ENCODE data around the gene JARID2. TPM values are rescaled to one million over a fixed set of nuclear protein-coding genes. Genes with fewer than 3 reads are reported as not detected.
A peak's percentile ranks its signal among the peaks of the same experiment; 100 is the strongest.

JARID2 gene
- polyA plus RNA-seq, 1 of the 3 experiments (the other 2 are of a cell fraction): 3.4 TPM

DNA sequence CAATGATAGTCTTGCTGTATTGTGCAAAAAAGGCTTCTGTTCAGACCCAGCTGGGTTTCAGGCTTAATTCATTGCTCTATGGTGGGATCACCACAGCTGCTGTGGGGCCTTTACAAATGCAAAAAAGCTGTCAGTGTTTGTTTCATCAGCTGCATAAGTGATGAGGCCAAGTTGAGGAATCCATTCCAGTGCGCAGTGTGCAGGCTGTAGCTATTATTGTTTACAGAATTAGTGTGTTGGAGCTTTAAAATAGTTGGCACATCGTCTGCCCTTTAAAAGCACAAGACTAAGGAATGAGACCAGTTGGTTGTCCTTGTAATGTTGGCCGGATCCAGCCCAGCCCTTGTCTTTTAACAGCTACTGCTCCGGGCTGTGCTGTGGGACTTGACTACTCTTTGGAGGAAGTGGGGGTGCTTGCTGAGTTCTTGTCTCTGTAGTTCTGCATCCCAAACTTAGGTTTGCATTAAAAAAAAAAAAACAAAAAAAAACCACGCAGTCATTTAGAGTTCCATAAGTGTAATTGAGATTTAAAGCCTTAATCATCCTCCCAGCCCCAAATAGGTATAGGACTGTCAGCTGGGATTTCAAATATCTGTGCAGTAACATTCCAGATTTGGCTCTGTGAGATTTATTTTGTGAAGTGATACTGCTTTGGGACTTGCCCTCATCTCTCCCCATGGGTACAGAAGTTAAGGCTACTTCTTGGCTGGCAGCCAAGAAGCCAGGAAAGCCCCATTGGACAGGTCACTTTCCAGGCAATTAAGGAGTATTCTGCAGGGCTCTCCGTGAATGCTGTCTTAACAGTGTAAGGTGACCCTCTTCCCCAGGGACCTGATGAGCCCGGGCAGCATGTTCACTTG lies 19.3 kb downstream of the JARID2 start:
- ChIA-PET CTCF (interaction anchor here (1.1 kb wide), 1 partner anchor 23 kb away, joined by 4 read pairs; no protein-coding TSS in a partner anchor), POLR2A (no interaction called here)
- Histone ChIP-seq H3K9me3 (no peaks in the 10 kb centered on the region), H3K4me3 (ENCODE audit: low read depth in 2 of 2, low read length in 1 of 2) (no peak overlapping the region), H3K4me2 (no peak overlapping the region), H2AFZ (ENCODE audit: low read depth) (no peak overlapping the region), H3K27me3 (ENCODE audit: insufficient read depth) (no peaks in the 10 kb centered on the region), H3K9me2 (no peaks in the 10 kb centered on the region), H3K9ac (no peak overlapping the region), H4K20me1 (ENCODE audit: insufficient read depth) (peaks cover 22% of the 10 kb centered on the region), H3K36me3 (replicated peaks in 1 of 2; ENCODE audit: control insufficient read depth in 1 of 2, insufficient read depth in 2 of 2, low read length in 1 of 2) (no peaks in the 10 kb centered on the region), H3F3A (replicated peaks; ENCODE audit: insufficient read depth) (peaks cover 8% of the 10 kb centered on the region), H3K79me2 (ENCODE audit: insufficient read depth) (peaks cover 69% of the 10 kb centered on the region), H3K27ac (ENCODE audit: low read depth in 2 of 2, low read length in 1 of 2) (no peak overlapping the region), H3K4me1 (ENCODE audit: control insufficient read depth in 1 of 2, insufficient read depth in 2 of 2, low read depth in 1 of 2, low read length in 1 of 2) (peaks cover 12 to 53% of the 10 kb centered on the region in 2 experiments; a peak in 3 of 4 replicates)
- no peak for DNase-seq
- WGBS (ENCODE audit: low lambda C conversion rate): 85% methylated on average over 6 of the region's 7 CpGs
- TF ChIP-seq TCF12 (IDR thresholded peaks at IDR 0.05) (no peak), YY1 (IDR thresholded peaks at IDR 0.05; ENCODE audit: low read depth) (no peak), SMC3 (IDR thresholded peaks at IDR 0.05; ENCODE audit: low read depth, low read length) (no peak), NFIC (IDR thresholded peaks at IDR 0.05; ENCODE audit: borderline replicate concordance) (peak; percentile 33; the same call in 1 of the 2 replicates)
- TF ChIP-seq, protein P1, sequence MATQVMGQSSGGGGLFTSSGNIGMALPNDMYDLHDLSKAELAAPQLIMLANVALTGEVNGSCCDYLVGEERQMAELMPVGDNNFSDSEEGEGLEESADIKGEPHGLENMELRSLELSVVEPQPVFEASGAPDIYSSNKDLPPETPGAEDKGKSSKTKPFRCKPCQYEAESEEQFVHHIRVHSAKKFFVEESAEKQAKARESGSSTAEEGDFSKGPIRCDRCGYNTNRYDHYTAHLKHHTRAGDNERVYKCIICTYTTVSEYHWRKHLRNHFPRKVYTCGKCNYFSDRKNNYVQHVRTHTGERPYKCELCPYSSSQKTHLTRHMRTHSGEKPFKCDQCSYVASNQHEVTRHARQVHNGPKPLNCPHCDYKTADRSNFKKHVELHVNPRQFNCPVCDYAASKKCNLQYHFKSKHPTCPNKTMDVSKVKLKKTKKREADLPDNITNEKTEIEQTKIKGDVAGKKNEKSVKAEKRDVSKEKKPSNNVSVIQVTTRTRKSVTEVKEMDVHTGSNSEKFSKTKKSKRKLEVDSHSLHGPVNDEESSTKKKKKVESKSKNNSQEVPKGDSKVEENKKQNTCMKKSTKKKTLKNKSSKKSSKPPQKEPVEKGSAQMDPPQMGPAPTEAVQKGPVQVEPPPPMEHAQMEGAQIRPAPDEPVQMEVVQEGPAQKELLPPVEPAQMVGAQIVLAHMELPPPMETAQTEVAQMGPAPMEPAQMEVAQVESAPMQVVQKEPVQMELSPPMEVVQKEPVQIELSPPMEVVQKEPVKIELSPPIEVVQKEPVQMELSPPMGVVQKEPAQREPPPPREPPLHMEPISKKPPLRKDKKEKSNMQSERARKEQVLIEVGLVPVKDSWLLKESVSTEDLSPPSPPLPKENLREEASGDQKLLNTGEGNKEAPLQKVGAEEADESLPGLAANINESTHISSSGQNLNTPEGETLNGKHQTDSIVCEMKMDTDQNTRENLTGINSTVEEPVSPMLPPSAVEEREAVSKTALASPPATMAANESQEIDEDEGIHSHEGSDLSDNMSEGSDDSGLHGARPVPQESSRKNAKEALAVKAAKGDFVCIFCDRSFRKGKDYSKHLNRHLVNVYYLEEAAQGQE (IDR thresholded peaks at IDR 0.05; ENCODE audit: low read depth, low read length): no peak
- TF ChIP-seq, protein P2, sequence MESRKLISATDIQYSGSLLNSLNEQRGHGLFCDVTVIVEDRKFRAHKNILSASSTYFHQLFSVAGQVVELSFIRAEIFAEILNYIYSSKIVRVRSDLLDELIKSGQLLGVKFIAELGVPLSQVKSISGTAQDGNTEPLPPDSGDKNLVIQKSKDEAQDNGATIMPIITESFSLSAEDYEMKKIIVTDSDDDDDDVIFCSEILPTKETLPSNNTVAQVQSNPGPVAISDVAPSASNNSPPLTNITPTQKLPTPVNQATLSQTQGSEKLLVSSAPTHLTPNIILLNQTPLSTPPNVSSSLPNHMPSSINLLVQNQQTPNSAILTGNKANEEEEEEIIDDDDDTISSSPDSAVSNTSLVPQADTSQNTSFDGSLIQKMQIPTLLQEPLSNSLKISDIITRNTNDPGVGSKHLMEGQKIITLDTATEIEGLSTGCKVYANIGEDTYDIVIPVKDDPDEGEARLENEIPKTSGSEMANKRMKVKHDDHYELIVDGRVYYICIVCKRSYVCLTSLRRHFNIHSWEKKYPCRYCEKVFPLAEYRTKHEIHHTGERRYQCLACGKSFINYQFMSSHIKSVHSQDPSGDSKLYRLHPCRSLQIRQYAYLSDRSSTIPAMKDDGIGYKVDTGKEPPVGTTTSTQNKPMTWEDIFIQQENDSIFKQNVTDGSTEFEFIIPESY (IDR thresholded peaks at IDR 0.05; ENCODE audit: borderline replicate concordance, low read depth): no peak

DNA sequence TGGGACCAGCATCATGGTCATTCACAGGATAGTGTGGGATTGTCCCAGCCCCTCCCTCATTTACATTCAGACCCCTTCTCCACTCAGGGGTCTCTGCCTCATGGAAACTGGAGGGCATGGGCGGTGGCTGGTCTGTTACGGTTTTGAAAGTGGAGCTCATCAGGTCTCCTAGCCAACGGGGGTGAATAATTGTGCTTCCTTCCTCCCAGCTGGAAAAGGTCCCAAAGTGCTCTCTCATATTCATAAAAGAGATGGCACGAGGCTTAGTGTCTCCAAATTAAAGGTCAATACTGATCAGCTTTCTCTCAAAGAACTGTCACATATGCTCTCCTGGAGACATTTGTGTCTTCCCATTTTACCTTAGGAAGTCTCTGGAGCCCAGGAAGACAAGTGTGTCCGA lies 19.9 kb downstream of the JARID2 start:
- no peaks in the 10 kb centered on the region for H3K9me3 ChIP-seq
- no peak overlapping the region for H3K4me3 ChIP-seq (ENCODE audit: low read depth in 2 of 2, low read length in 1 of 2)
- peaks cover 16% of the 10 kb centered on the region for H4K20me1 ChIP-seq (ENCODE audit: insufficient read depth)
- no peaks in the 10 kb centered on the region for H3K27me3 ChIP-seq (ENCODE audit: insufficient read depth)
- peaks cover 73% of the 10 kb centered on the region for H3K79me2 ChIP-seq (ENCODE audit: insufficient read depth)
- H3K9ac ChIP-seq: no peak overlapping the region
- no peak for DNase-seq
- TF ChIP-seq RAD21 (IDR thresholded peaks at IDR 0.05; ENCODE audit: low read length): no peak
- TF ChIP-seq FOXJ3 (CRISPR knock-in tag; IDR thresholded peaks at IDR 0.05): no peak
- TF ChIP-seq TAF1 (IDR thresholded peaks at IDR 0.05; ENCODE audit: borderline replicate concordance, low read depth, low read length): no peak
- TF ChIP-seq, protein P3, sequence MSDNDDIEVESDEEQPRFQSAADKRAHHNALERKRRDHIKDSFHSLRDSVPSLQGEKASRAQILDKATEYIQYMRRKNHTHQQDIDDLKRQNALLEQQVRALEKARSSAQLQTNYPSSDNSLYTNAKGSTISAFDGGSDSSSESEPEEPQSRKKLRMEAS (IDR thresholded peaks at IDR 0.05; ENCODE audit: low read depth): no peak
- TF ChIP-seq RFX5 (IDR thresholded peaks at IDR 0.05; ENCODE audit: low read length): no peak
- no peak for TF ChIP-seq MEF2A (IDR thresholded peaks at IDR 0.05; ENCODE audit: borderline replicate concordance, low read depth)
- TF ChIP-seq ELF1 (IDR thresholded peaks at IDR 0.05): no peak
- 87% methylated on average over 5 of the region's 5 CpGs for WGBS (ENCODE audit: low lambda C conversion rate)
- no peak overlapping the region for H3K27ac ChIP-seq (ENCODE audit: low read depth in 2 of 2, low read length in 1 of 2)
- no peak overlapping the region for H3K4me2 ChIP-seq
- no peaks in the 10 kb centered on the region for H3K36me3 ChIP-seq (replicated peaks in 1 of 2; ENCODE audit: control insufficient read depth in 1 of 2, insufficient read depth in 2 of 2, low read length in 1 of 2)
- peaks cover 12 to 47% of the 10 kb centered on the region in 2 experiments; a peak in 2 of 4 replicates for H3K4me1 ChIP-seq (ENCODE audit: control insufficient read depth in 1 of 2, insufficient read depth in 2 of 2, low read depth in 1 of 2, low read length in 1 of 2)
- H3F3A ChIP-seq (replicated peaks; ENCODE audit: insufficient read depth): peaks cover 2% of the 10 kb centered on the region
- no peaks in the 10 kb centered on the region for H3K9me2 ChIP-seq
- ChIA-PET CTCF (interaction anchor here (0.9 kb wide), 1 partner anchor 179 kb away, joined by 3 read pairs; no protein-coding TSS in a partner anchor), POLR2A (no interaction called here)
- H2AFZ ChIP-seq (ENCODE audit: low read depth): no peak overlapping the region

All from SK-N-SH (cell line).